GM18907 (cell line): Measurements from ENCODE around the gene ABHD4.
"Not testable (repeated sequence)": the region's sequence is repeated elsewhere in the genome, so short reads cannot be mapped to it uniquely, and the experiment has no call there.

Experiments
- ATAC-seq: cut with Tn5 transposase; IDR thresholded peaks from one replicate; pipeline ENCODE4 v1.9.1; 2021; ENCODE audit warnings: mild to moderate bottlenecking, moderate library complexity; ENCODE audit not compliant: unreplicated experiment

ABHD4 gene

GRCh38 chr14:22623047-22623446 lies 24.9 kb downstream of the ABHD4 start:
- no peak for ATAC-seq

GRCh38 chr14:22626590-22626989 lies 28.5 kb downstream of the ABHD4 start:
- no peak for ATAC-seq

- ATAC-seq, result no peak
These were observed 29.6 kb downstream of the ABHD4 start for GRCh38 chr14:22627506-22628263.

GRCh38 chr14:22629361-22629760 lies 31.3 kb downstream of the ABHD4 start:
- ATAC-seq, result no peak

GRCh38 chr14:22630066-22630465 lies 32.0 kb downstream of the ABHD4 start:
- ATAC-seq, result no peak

- ATAC-seq, result no peak
These were observed 32.4 kb downstream of the ABHD4 start for GRCh38 chr14:22630486-22630885.

GRCh38 chr14:22634233-22634900 lies 36.3 kb downstream of the ABHD4 start:
- ATAC-seq, result no peak

- not testable (repeated sequence) for ATAC-seq
These were observed 37.9 kb downstream of the ABHD4 start for GRCh38 chr14:22635980-22636379.

GRCh38 chr14:22640192-22640591 lies 42.1 kb downstream of the ABHD4 start:
- ATAC-seq, result no peak

- no peak for ATAC-seq
These were observed 43.7 kb downstream of the ABHD4 start for GRCh38 chr14:22641846-22642245.

GRCh38 chr14:22644305-22644635 lies 46.2 kb downstream of the ABHD4 start, which contains the start of gene OR6J1:
TSS of gene OR6J1 (minus strand) at chr14:22644352. CDS start at chr14:22634811, 9,541 bp downstream.
- no peak for ATAC-seq

- ATAC-seq, result no peak
These were observed 48.6 kb downstream of the ABHD4 start for GRCh38 chr14:22646570-22647254.

GRCh38 chr14:22648506-22648905 lies 50.4 kb downstream of the ABHD4 start:
- no peak for ATAC-seq

GRCh38 chr14:22650046-22650739 lies 52.1 kb downstream of the ABHD4 start:
- ATAC-seq, result no peak

- ATAC-seq, result no peak
These were observed 52.9 kb downstream of the ABHD4 start for GRCh38 chr14:22650960-22651521.

GRCh38 chr14:22651586-22651985 lies 53.5 kb downstream of the ABHD4 start:
- ATAC-seq, result no peak

- peak; percentile 55 for ATAC-seq
These were observed 55.0 kb downstream of the ABHD4 start for GRCh38 chr14:22653012-22653621.

GRCh38 chr14:22656226-22656625 lies 58.1 kb downstream of the ABHD4 start:
- ATAC-seq, result no peak

GRCh38 chr14:22656945-22657731 lies 59.0 kb downstream of the ABHD4 start:
- ATAC-seq, result no peak

GRCh38 chr14:22657861-22658260 lies 59.8 kb downstream of the ABHD4 start:
- no peak for ATAC-seq
